H1 (cell line): ENCODE data around the gene OR4K5. TPM values are rescaled to one million over a fixed set of nuclear protein-coding genes. Genes with fewer than 3 reads are reported as not detected.

Experiments used
- CTCF ChIA-PET: fragments of 300-600 bp; sonication (Branson Sonifier 250); formaldehyde crosslinking; loops from one replicate; lab custom pipeline; 2021; ENCODE audit not compliant: partially characterized antibody; lab: Charles Lee
- POLR2A ChIA-PET: fragments of 300-600 bp; sonication (Branson Sonifier 250); formaldehyde crosslinking; loops from one replicate; lab custom pipeline; 2021; ENCODE audit warnings: inconsistent platforms; ENCODE audit not compliant: partially characterized antibody; lab: Charles Lee
- DNase-seq, 2 experiments: peaks; one replicate each; pipeline versions ENCODE4 v3.0.0 to v3.0.0-alpha.2; 2010 to 2022; ENCODE audit warnings: low spot score in 2 of 2, low read depth in 1 of 2, mixed read lengths in 1 of 2
- FAIRE-seq: peaks from 2 replicates; lab custom pipeline; 2011; peaks lifted over from hg19 to GRCh38; lab: Jason Lieb, UNC
- H2AFZ ChIP-seq: 2 replicates; pipeline ENCODE4 v1.8.1; 2012; ENCODE audit warnings: low read length, inconsistent platforms
- H2AK5ac ChIP-seq: 2 replicates; pipeline ENCODE4 v1.6.1; 2013; ENCODE audit warnings: low read depth, low read length
- H2BK120ac ChIP-seq: replicated peaks from 2 replicates; pipeline ENCODE3; 2013; ENCODE audit warnings: low read depth, low read length, inconsistent platforms
- H2BK12ac ChIP-seq: 2 replicates; pipeline ENCODE4 v1.6.1; 2013; ENCODE audit warnings: low read depth, low read length
- H2BK15ac ChIP-seq: 2 replicates; pipeline ENCODE4 v1.6.1; 2013; ENCODE audit warnings: low read length
- H2BK20ac ChIP-seq: 2 replicates; pipeline ENCODE4 v1.6.1; 2013; ENCODE audit warnings: low read length
- H2BK5ac ChIP-seq: 2 replicates; pipeline ENCODE4 v1.6.1; 2013; ENCODE audit warnings: low read depth, low read length
- H3K14ac ChIP-seq: 2 replicates; pipeline ENCODE4 v1.6.1; 2013; ENCODE audit warnings: inconsistent platforms; ENCODE audit not compliant: insufficient read length
- H3K18ac ChIP-seq: 2 replicates; pipeline ENCODE4 v1.6.1; 2013; ENCODE audit warnings: low read length; ENCODE audit errors: extremely low read depth
- H3K23ac ChIP-seq: 2 replicates; pipeline ENCODE4 v1.6.1; 2013; ENCODE audit warnings: inconsistent platforms; ENCODE audit not compliant: insufficient read length
- H3K23me2 ChIP-seq: 2 replicates; pipeline ENCODE4 v1.6.1; 2013; ENCODE audit warnings: low read depth, low read length
- H3K27ac ChIP-seq: 2 replicates; pipeline ENCODE4 v1.6.1; 2011; ENCODE audit warnings: low read depth, low read length, inconsistent platforms
- H3K27me3 ChIP-seq, 4 experiments: replicated peaks in 1 of 4; 1 replicate in 1 of 4; 2 replicates in 3 of 4; pipeline versions ENCODE4 v1.6.1 to v1.8.1; 2011 to 2013; ENCODE audit warnings: low read length in 3 of 4, mild to moderate bottlenecking in 3 of 4, inconsistent platforms in 2 of 4, mixed read lengths in 2 of 4, moderate library complexity in 1 of 4; ENCODE audit not compliant: control insufficient read depth in 3 of 4, insufficient read depth in 3 of 4; ENCODE audit errors: extremely low read depth in 1 of 4
- H3K36me3 ChIP-seq, 4 experiments: 2 replicates each; pipeline versions ENCODE4 v1.6.1 to v1.8.1; 2011 to 2013; ENCODE audit warnings: mild to moderate bottlenecking in 4 of 4, low read length in 3 of 4, moderate library complexity in 2 of 4, control low read depth in 1 of 4, inconsistent platforms in 1 of 4; ENCODE audit not compliant: insufficient read depth in 4 of 4, control insufficient read depth in 2 of 4
- H3K4ac ChIP-seq: replicated peaks from 2 replicates; pipeline ENCODE3; 2013; ENCODE audit warnings: low read length, low read depth, mixed read lengths, inconsistent platforms; ENCODE audit not compliant: insufficient read length
- H3K4me1 ChIP-seq, 4 experiments: replicated peaks in 1 of 4; 1 replicate in 1 of 4; 2 replicates in 3 of 4; pipeline versions ENCODE4 v1.6.1 to v1.8.1; 2011 to 2013; ENCODE audit warnings: low read length in 3 of 4, inconsistent platforms in 2 of 4, mixed read lengths in 1 of 4; ENCODE audit not compliant: insufficient read depth in 4 of 4, control insufficient read depth in 3 of 4
- H3K4me2 ChIP-seq, 2 experiments: 2 replicates each; pipeline versions ENCODE4 v1.6.1 to v1.8.1; 2011 to 2013; ENCODE audit warnings: low read depth in 2 of 2, low read length in 2 of 2, control low read depth in 1 of 2, inconsistent platforms in 1 of 2, mild to moderate bottlenecking in 1 of 2; ENCODE audit not compliant: insufficient read depth in 1 of 2
- H3K4me3 ChIP-seq, 4 experiments: fragments of 200-600, 300-600 bp in 1 of 4; sonication (generic), shearing (Covaris generic), sonication (Bioruptor Twin) in 1 of 4; 2 replicates each; pipeline versions ENCODE4 v1.5.1 to v1.8.1; 2011 to 2016; ENCODE audit warnings: low read length in 4 of 4, low read depth in 3 of 4, control low read depth in 2 of 4, inconsistent platforms in 2 of 4, mild to moderate bottlenecking in 2 of 4, mixed read lengths in 1 of 4, moderate library complexity in 1 of 4; ENCODE audit not compliant: insufficient read depth in 2 of 4; ENCODE audit errors: extremely low read depth in 1 of 4
- H3K56ac ChIP-seq: replicated peaks from 2 replicates; pipeline ENCODE3; 2013; ENCODE audit warnings: low read depth, mild to moderate bottlenecking, mixed read lengths, low read length, inconsistent platforms; ENCODE audit not compliant: insufficient read length
- H3K79me1 ChIP-seq: 2 replicates; pipeline ENCODE4 v1.6.1; 2013; ENCODE audit warnings: low read depth, low read length, control low read depth
- H3K79me2 ChIP-seq, 2 experiments: 2 replicates each; pipeline versions ENCODE4 v1.6.1 to v1.8.1; 2012 to 2013; ENCODE audit warnings: low read length in 2 of 2, mild to moderate bottlenecking in 2 of 2, inconsistent platforms in 1 of 2; ENCODE audit not compliant: insufficient read depth in 2 of 2, control insufficient read depth in 1 of 2
- H3K9ac ChIP-seq, 4 experiments: replicated peaks in 1 of 4; 1 replicate in 1 of 4; 2 replicates in 3 of 4; pipeline versions ENCODE4 v1.6.1 to v1.8.1; 2011 to 2013; ENCODE audit warnings: low read depth in 3 of 4, low read length in 3 of 4, control low read depth in 2 of 4, mild to moderate bottlenecking in 2 of 4, moderate library complexity in 2 of 4, inconsistent platforms in 1 of 4; ENCODE audit errors: extremely low read depth in 1 of 4
- H3K9me3 ChIP-seq, 2 experiments: 2 replicates each; pipeline versions ENCODE4 v1.6.1 to v1.8.1; 2012 to 2013; ENCODE audit warnings: mild to moderate bottlenecking in 2 of 2, moderate library complexity in 2 of 2, control low read depth in 1 of 2, inconsistent platforms in 1 of 2, low read depth in 1 of 2, low read length in 1 of 2, mixed read lengths in 1 of 2; ENCODE audit not compliant: insufficient read depth in 2 of 2
- H4K20me1 ChIP-seq, 2 experiments: replicated peaks in 1 of 2; 2 replicates each; pipeline versions ENCODE3 to v1.8.1; 2011 to 2013; ENCODE audit warnings: inconsistent platforms in 2 of 2, low read length in 2 of 2, mild to moderate bottlenecking in 1 of 2; ENCODE audit not compliant: insufficient read depth in 2 of 2, control insufficient read depth in 1 of 2
- H4K5ac ChIP-seq: 2 replicates; pipeline ENCODE4 v1.6.1; 2013; ENCODE audit warnings: low read length, low read depth, mixed read lengths, inconsistent platforms; ENCODE audit not compliant: insufficient read length
- H4K8ac ChIP-seq: 2 replicates; pipeline ENCODE4 v1.8.0; 2013; ENCODE audit warnings: mild to moderate bottlenecking, moderate library complexity, low read length, inconsistent platforms; ENCODE audit not compliant: insufficient read depth; ENCODE audit errors: extremely low read depth
- H4K91ac ChIP-seq: replicated peaks from 2 replicates; pipeline ENCODE3; 2013; ENCODE audit warnings: low read length, mixed read lengths, inconsistent platforms; ENCODE audit not compliant: insufficient read length
- CBX5 ChIP-seq: fragments of 300-800, 300-1000 bp; sonication (generic); IDR thresholded peaks from 2 replicates; pipeline ENCODE4 v1.7.1; 2016; ENCODE audit warnings: antibody characterized with exemption, low read length, low read depth
- KDM5A ChIP-seq: fragments of 200-600 bp; IDR thresholded peaks from 2 replicates; pipeline ENCODE4 v1.7.1; 2012; ENCODE audit warnings: mild to moderate bottlenecking, low read length, inconsistent platforms, mixed read lengths
- RNF2 ChIP-seq: fragments of 200-900, 300-1000 bp; sonication (generic); IDR thresholded peaks from 2 replicates; pipeline ENCODE4 v1.7.1; 2016; ENCODE audit warnings: borderline replicate concordance, low read depth, mild to moderate bottlenecking, antibody characterized with exemption, low read length; ENCODE audit not compliant: poor library complexity, severe bottlenecking; ENCODE audit errors: missing control alignments
- SP2 ChIP-seq: IDR thresholded peaks from 2 replicates; pipeline ENCODE4 v1.6.1; 2012; ENCODE audit warnings: mild to moderate bottlenecking, low read length, inconsistent platforms
- polyA plus RNA-seq, 7 experiments: library from polyadenylated mRNA; depleted of rRNA in 3 of 7; stranded (reverse) in 5 of 7; unstranded in 2 of 7; fragments of >200 nt in 5 of 7; fragments of 200-250 nt in 2 of 7; gene quantifications; 1 replicate in 5 of 7; 2 replicates in 1 of 7; 4 replicates in 1 of 7; pipeline versions ENCODE4 v1.2.1 to v1.2.3, GENCODE V29; 2011 to 2013; ENCODE audit warnings: missing spikeins in 2 of 7, mixed read lengths in 2 of 7
- total RNA-seq: library from RNA; stranded (reverse); fragmentation: NEBNext Ultra II Directional; extraction: Animal tissue kit (Norgen Biotek cat#: 25700); gene quantifications from 2 replicates; pipeline ENCODE4 v1.2.1, GENCODE V29; 2021
- TF ChIP-seq, protein P1 (sequence below): IDR thresholded peaks from 2 replicates; pipeline ENCODE4 v1.6.1; 2012; ENCODE audit warnings: low read length, inconsistent platforms

Gene OR4K5
- total and polyA plus RNA-seq, 2 of the 8 experiments (the other 6 are each of a cell fraction or from before 2014, with no cell fraction given), result not detected

GRCh38 chr14:19906665-19907064 is 13.7 kb upstream of the OR4K5 start:
- Histone ChIP-seq H3K23me2 (no peaks in the 10 kb centered on the region), H3K36me3 (no peaks in the 10 kb centered on the region), H3K27me3 (no peaks in the 10 kb centered on the region), H3K4me1 (no peaks in the 10 kb centered on the region), H3K4me3 (no peak overlapping the region), H3K56ac (no peak overlapping the region), H4K5ac (no peak overlapping the region), H2BK15ac (no peak overlapping the region), H2BK12ac (no peak overlapping the region), H3K9me3 (peaks cover 57 to 59% of the 10 kb centered on the region in 2 experiments), H2BK120ac (no peak overlapping the region), H3K14ac (no peak overlapping the region), H4K8ac (no peak overlapping the region), H4K20me1 (no peaks in the 10 kb centered on the region), H3K23ac (no peak overlapping the region), H4K91ac (no peak overlapping the region), H3K27ac (no peak overlapping the region), H3K18ac (no peak overlapping the region), H3K4ac (no peak overlapping the region), H2AK5ac (no peak overlapping the region), H3K9ac (no peak overlapping the region), H2AFZ (no peak overlapping the region), H3K4me2 (no peak overlapping the region), H2BK5ac (no peak overlapping the region), H3K79me1 (no peaks in the 10 kb centered on the region), H2BK20ac (no peak overlapping the region)
- POLR2A ChIA-PET, result no interaction called here
- DNase-seq (no peak), FAIRE-seq (no peak)
- CTCF ChIA-PET, result no interaction called here
- TF ChIP-seq RNF2, result no peak
- TF ChIP-seq, protein P1, sequence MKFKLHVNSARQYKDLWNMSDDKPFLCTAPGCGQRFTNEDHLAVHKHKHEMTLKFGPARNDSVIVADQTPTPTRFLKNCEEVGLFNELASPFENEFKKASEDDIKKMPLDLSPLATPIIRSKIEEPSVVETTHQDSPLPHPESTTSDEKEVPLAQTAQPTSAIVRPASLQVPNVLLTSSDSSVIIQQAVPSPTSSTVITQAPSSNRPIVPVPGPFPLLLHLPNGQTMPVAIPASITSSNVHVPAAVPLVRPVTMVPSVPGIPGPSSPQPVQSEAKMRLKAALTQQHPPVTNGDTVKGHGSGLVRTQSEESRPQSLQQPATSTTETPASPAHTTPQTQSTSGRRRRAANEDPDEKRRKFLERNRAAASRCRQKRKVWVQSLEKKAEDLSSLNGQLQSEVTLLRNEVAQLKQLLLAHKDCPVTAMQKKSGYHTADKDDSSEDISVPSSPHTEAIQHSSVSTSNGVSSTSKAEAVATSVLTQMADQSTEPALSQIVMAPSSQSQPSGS, result no peak
- TF ChIP-seq CBX5, result no peak
- TF ChIP-seq KDM5A, result no peak
- no peak for TF ChIP-seq SP2
- TF ChIP-seq, all 59 proteins: peak for 0
- no peaks in the 10 kb centered on the region for H3K79me2 ChIP-seq
